Activated CD4-positive, alpha-beta T cell treated with anti-CD3 and anti-CD28 coated beads for 24 hours (primary cell): ENCODE results near the gene CDKN3.
"Not testable (repeated sequence)": the region's sequence is repeated elsewhere in the genome, so short reads cannot be mapped to it uniquely, and the experiment has no call there.

Experiments
- DNase-seq, 2 donors: peaks; one replicate each; pipeline ENCODE4 v3.0.0-alpha.2; 2020; ENCODE audit warnings: low read depth in 2 of 2

CDKN3 gene

GRCh38 chr14:54424479-54424901 lies 27.7 kb downstream of the CDKN3 start:
- DNase-seq = no peak

GRCh38 chr14:54425068-54425467 lies 28.3 kb downstream of the CDKN3 start:
- DNase-seq = no peak

DNA sequence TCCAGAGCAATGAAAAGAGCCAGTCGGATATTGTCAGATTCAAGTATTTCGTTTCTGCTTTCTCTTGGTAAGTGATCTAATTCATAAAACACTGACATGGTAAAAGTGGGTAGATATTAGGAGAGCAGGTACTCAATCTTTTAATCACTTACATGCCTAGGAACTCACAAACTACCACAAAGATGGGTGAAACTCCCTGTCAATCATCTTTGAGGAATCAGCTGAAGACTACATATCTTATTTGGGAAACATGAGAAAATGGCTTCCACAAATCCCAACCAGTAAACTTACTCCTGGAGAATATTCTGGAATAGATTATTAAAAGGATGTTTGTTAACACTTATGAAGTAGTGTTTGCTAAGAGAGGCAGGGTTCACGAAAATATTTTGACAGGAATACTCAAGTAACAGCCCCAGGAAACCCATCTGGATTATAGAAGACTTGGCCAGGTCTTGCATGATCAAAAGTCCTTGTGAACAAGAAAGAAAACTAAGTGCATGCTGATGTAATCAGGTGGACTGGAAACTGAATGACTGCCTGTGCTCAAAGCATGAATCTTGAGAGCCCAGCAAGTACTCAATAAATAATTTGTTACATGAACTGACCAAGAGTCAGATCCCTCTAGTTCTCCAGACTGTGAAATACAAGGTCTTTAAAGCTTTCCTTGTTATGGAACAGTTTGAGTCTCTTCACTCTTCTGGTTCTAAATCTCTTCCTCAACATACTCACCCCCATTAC lies 28.9 kb downstream of the CDKN3 start:
- no peak for DNase-seq

- DNase-seq = no peak
Observed at GRCh38 chr14:54427871-54428270, 31.1 kb downstream of the CDKN3 start.

DNA sequence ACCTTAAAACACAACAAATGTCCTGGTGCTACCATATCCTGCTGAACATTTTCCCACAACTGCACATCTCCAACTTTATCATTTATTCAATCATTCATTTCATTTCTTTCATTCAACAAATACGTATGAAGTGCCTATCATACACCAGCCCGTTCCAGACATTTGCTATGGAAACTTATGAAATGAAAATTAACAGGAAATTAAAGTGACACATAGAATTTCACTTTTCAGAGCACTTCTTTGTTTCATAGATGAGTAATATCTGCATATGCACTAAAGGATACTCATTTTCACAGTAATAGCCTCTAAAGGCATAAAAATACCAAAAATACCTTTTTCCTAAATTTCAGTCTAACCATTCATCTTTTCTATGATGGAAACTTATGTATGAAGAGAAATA lies 31.7 kb downstream of the CDKN3 start:
- no peak for DNase-seq

DNA sequence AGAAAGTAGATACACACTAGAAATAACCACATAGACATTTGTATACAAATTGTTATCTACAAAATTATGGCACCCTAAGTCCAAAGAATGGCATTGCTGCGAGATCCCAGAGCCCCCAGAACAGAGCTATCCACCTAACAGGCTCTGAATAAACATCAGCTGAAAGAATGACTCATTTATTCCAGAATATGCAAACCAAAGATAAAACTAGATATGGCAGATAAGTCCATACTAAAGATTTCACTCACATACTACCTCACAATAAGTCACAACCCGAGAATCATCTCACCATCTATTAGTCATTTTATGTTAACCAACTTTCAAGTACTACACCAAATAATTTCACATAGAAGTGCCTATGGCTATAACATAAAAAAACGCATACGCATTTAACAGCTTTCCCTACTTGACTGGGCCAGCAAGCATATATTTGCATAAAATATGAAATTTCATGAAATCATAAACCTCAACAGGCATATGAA lies 38.7 kb downstream of the CDKN3 start:
- no peak for DNase-seq

DNA sequence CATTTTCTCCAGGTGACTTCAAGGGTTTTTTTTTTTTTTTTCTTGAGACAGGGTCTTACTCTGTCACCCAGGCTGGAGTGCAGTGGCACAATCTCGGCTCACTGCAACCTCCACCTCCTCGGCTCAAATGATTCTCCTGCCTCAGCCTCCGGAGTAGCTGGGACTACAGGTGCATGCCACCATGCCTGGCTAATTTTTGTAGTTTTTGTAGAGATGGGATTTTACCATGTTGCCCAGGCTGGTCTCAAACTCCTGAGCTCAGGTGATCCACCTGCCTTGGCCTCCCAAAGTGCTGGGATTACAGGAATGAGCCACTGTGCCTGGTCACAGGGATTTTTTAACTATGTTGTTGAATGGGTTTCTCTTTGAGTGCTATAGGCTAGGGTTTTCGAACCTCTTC lies 41.1 kb downstream of the CDKN3 start:
- DNase-seq = not testable (repeated sequence)

DNA sequence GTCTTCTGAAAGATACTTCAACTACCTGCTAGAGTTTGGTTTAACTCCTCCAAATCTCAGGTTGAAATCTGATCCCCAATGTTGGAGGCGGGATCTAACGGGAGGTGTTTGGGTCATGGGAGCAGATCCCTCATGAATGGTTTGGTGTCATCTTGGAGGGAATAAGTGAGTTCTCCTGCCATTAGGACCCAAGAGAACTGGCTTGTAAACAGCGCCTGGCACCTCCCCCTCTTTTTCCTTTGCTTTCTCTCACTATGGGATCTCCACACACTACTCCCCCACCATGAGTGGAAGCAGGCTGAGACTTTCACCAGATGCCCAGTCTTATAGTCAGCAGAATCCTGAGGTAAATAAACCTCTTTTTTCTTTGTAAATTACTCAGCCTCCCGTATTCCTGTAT lies 41.9 kb downstream of the CDKN3 start:
- no peak for DNase-seq

DNA sequence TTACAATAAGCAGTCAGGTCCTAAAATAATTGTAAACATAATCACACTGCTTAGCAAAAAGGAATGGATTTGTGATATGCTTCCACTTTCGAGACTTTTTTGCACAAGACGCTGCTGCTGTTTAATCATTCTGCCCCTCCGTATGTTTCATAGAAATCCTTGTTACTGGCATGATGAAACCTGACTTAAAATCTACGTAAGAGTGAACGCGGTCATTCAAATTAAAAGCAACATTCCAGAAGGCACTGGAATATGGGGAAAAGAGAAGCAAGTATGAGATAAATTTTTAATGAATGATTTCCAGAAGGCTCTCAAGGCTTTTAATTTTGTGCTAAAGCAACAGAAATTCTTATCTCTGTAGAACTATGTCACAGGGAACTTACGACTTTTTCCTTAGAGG lies 43.2 kb downstream of the CDKN3 start:
- no peak for DNase-seq

DNA sequence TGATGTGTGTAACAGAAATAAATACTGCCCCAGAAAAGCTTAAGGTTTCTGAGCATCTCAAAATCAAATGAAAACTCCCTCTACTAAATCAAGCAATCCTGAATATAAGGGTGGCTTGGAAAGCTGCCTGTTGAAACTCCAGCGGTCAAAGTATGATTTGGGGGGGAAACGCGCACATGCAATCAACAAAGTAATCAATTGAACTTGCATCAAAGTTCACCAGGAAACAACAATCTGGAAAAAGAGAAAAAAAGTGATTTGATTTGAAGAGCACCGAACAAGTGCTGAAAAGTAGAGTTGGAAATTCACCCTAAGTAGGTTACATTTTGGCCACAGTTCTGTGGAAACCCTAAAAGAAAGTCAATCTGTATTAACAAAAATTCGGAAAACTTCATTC lies 43.7 kb downstream of the CDKN3 start:
- no peak for DNase-seq

DNA sequence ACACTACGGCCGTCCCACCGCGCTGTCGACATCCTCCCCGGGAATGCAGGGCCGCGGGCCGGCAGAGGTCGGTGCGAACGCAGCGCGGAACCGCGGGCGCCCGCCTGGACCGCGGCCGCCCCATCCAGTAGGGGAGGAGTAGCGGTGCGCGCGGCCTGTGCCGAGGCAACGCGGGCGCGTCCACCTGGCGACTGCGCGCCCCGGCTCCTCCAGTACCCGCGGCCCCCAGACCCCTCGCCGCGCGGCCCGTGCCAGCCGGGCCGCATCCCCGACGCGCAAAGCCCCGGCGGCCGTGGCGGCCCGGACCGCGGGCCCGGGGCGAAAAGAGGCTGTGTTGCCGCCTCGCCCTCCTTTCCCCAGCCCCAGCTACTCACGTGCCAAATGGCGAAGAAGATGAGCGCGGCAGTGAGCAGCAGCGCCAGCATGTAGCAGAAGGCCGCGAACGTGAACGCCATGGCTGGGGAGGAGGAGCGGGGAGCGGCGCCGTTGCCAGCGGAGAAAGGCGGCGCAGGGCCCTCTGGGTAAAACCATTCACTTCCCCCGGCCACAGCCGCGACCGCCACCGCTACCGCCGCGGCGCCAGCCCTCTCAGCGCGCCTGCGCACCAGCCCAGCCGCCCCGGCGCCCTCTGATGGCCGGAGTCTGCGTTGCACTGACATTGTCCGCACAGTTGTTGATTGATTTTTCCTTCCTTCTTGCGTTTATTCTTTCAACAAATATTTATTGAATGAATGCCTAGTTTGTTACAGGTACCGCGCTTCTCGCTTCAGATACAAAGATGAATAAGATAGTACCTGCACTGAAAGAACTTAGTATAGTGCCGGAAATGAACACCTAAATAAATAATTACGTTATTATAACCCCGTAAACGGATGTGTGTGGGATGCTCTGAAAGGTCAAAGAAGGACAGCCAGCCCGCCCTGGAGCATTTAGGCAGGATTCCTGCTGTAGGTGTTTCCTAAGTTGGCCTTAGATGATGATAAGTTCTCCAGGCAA lies 44.4 kb downstream of the CDKN3 start, which contains the start of gene CNIH1:
TSS of gene CNIH1 (minus strand) at position 502 of the 996 bp plus-strand sequence. CDS start at position 455, 47 bp downstream.
- peak; percentile 87 to 90 for DNase-seq

DNA sequence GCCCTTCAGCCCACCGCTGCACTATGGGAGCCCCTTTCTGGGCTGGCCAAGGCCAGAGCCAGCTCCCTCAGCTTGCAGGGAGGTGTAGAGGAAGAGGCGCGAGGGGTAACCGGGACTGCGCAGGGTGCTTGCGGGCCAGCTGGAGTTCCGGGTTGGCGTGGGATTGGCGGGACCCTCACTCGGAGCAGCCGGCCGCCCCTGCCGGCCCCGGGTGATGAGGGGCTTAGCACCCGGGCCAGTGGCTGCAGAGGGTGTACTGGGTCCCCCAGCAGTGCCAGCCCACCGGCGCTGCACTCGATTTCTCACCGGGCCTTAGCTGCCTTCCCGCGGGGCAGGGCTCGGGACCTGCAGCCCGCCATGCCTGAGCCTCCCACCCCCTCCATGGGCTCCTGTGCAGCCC lies 46.2 kb downstream of the CDKN3 start:
- DNase-seq = not testable (repeated sequence)

DNA sequence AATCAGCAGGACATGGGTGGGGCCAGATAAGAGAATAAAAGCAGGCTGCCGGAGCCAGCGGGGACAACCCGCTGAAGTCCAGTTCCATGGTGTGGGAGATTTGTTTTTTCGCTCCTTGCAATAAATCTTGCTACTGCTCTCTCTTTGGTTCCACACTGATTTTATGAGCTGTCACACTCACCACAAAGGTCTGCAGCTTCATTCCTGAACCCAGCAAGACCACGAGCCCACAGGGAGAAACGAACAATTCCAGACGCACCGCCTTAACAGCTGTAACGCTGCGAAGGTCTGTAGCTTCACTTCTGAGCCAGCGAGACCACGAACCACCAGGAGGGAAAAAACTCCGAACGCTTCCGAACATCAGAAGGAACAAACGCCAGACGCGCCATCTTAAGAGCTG lies 47.2 kb downstream of the CDKN3 start:
- DNase-seq = no peak

GRCh38 chr14:54444681-54445080 lies 47.9 kb downstream of the CDKN3 start:
- no peak for DNase-seq

DNA sequence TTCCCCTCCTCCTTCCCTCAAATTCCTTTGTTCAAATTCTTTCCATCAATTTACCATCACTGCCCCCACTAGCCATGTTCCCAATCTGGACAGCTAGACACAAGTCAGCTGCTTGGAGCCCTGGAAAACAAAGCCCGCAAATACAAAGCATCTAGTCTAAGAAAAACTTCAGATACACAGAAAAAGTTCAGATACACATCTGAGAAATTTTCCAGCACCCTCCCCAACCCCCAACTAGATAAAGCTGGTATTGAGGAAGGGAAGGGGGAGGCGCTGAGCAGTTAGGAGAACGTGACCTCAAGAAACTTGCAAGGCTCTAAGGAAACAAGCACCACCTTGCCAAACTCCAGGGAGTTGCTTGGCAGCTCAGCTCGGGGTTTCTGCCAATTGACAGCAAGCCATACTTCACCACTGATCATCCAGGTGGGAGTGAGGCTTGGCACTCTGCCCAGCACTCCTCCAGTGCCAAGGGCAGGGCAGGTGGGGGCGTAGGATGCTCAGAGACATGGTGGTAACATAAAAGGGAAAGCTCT lies 49.4 kb downstream of the CDKN3 start:
- no peak for DNase-seq

GRCh38 chr14:54447231-54447692 lies 50.5 kb downstream of the CDKN3 start:
- DNase-seq = no peak

DNA sequence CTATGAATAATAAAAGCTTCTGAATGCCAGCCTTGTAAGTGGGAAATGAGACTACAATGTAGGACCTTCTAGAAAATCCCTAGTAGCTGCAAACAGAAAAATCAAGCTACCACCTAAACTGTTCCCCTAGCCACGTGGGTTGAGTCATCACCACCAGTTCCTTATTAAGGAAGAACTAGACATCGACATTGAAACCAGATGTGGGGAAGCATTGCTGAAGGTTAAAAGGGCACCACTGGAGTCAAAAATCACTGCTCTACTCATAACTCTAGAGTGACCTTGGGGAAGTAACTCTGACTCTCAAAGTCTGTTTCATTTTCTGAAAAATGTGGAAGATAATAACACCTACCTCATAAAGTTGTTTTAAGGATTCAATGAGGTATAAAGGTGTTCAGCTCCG lies 53.7 kb downstream of the CDKN3 start:
- DNase-seq = no peak

- DNase-seq = no peak
Observed at GRCh38 chr14:54451121-54451601, 54.4 kb downstream of the CDKN3 start.

DNA sequence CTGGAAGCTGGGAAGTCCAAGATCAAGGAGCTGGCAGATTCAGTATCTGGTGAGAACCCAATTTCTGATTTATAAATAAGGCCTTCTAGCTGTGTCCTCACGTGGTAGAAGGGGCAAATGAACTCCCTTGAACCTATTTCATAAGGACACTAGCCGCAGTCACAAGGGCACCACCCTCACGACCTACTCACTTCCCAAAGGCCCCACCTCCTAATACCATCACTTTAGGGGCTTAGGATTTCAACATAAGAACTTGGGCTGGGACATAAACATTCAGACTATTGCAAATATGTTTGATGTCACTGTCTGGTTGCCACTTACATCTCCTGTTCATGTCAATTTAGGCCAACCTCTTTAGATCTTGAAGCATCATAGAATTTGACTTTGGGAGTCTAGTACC lies 55.2 kb downstream of the CDKN3 start:
- no peak for DNase-seq

GRCh38 chr14:54453252-54453651 lies 56.4 kb downstream of the CDKN3 start:
- no peak for DNase-seq

GRCh38 chr14:54453990-54454389 lies 57.2 kb downstream of the CDKN3 start:
- not testable (repeated sequence) for DNase-seq

- DNase-seq = no peak
Observed at GRCh38 chr14:54455363-54455762, 58.6 kb downstream of the CDKN3 start.
